Measurements from ENCODE around the gene SYT15B. TPM values are rescaled to one million over a fixed set of nuclear protein-coding genes. Genes with fewer than 3 reads are reported as not detected.
"Not testable (repeated sequence)": the region's sequence is repeated elsewhere in the genome, so short reads cannot be mapped to it uniquely, and the experiment has no call there.

Gene SYT15B
- total RNA-seq (2013) = 0.04 TPM
- polyA plus RNA-seq = not detected
- not detected in 2 replicates for polyA minus RNA-seq
- 0 to 2.4 (median 0.05) reads per million in 11 experiments for total RNA-seq

GRCh38 chr10:47763554-47764175 lies at the start of gene SYT15B:
TSS of gene SYT15B (minus strand) at chr10:47763592. CDS start at chr10:47762640, 952 bp downstream.
- H3K27me3 ChIP-seq (ENCODE audit: control insufficient read depth in 2 of 2, insufficient read depth in 2 of 2, low read length in 2 of 2); H2AFZ ChIP-seq (ENCODE audit: insufficient read depth, low read depth, low read length, poor library complexity, severe bottlenecking); H3K4me1 Mint-ChIP-seq; H3K9me3 Mint-ChIP-seq; intact Hi-C loops (cut with micrococcal nuclease); H3K4me2 ChIP-seq (replicated peaks; ENCODE audit: extremely low read depth, low read length, poor library complexity, severe bottlenecking); H4K20me1 ChIP-seq (ENCODE audit: insufficient read depth, low read length); H3K4me3 Mint-ChIP-seq; H3K9me3 ChIP-seq (replicated peaks in 1 of 2; ENCODE audit: control insufficient read depth in 1 of 2, insufficient read depth in 1 of 2, low read length in 2 of 2); H3K9ac ChIP-seq (ENCODE audit: insufficient read depth, low read length, poor library complexity, severe bottlenecking); H3K27ac ChIP-seq (ENCODE audit: low read depth in 1 of 2, low read length in 2 of 2); H3K27ac Mint-ChIP-seq; H3K36me3 ChIP-seq (replicated peaks in 1 of 2; ENCODE audit: control insufficient read depth in 1 of 2, insufficient read depth in 2 of 2, low read length in 2 of 2); DNase-seq; H3K4me3 ChIP-seq (replicated peaks in 1 of 3; ENCODE audit: low read depth in 2 of 3, low read length in 3 of 3); H3K36me3 Mint-ChIP-seq; H3K79me2 ChIP-seq (ENCODE audit: insufficient read depth, low read length); H3K4me1 ChIP-seq (ENCODE audit: control insufficient read depth in 1 of 2, insufficient read depth in 2 of 2, low read length in 2 of 2): not testable (repeated sequence)
- peaks cover 0 to 15% (median 6%) of the 10 kb centered on the region in 3 donors for H3K27me3 Mint-ChIP-seq (ENCODE audit: low read depth in 3 of 3)
- 100% methylated on average over 3 of the region's 33 CpGs for WGBS (ENCODE audit: insufficient coverage)

GRCh38 chr10:47779590-47779989 lies 16.2 kb upstream of the SYT15B start:
- H3K4me3 Mint-ChIP-seq; H3K27me3 Mint-ChIP-seq (ENCODE audit: low read depth in 3 of 3); H3K4me3 ChIP-seq (replicated peaks in 1 of 3; ENCODE audit: low read depth in 2 of 3, low read length in 3 of 3); H3K79me2 ChIP-seq (ENCODE audit: insufficient read depth, low read length); intact Hi-C loops (cut with micrococcal nuclease); H3K27me3 ChIP-seq (ENCODE audit: control insufficient read depth in 2 of 2, insufficient read depth in 2 of 2, low read length in 2 of 2); H2AFZ ChIP-seq (ENCODE audit: insufficient read depth, low read depth, low read length, poor library complexity, severe bottlenecking); H3K4me1 Mint-ChIP-seq; H3K9me3 ChIP-seq (replicated peaks in 1 of 2; ENCODE audit: control insufficient read depth in 1 of 2, insufficient read depth in 1 of 2, low read length in 2 of 2); H3K27ac Mint-ChIP-seq; H3K9ac ChIP-seq (ENCODE audit: insufficient read depth, low read length, poor library complexity, severe bottlenecking); H3K9me3 Mint-ChIP-seq; H3K36me3 ChIP-seq (replicated peaks in 1 of 2; ENCODE audit: control insufficient read depth in 1 of 2, insufficient read depth in 2 of 2, low read length in 2 of 2); H3K4me2 ChIP-seq (replicated peaks; ENCODE audit: extremely low read depth, low read length, poor library complexity, severe bottlenecking); DNase-seq; H3K36me3 Mint-ChIP-seq; H3K4me1 ChIP-seq (ENCODE audit: control insufficient read depth in 1 of 2, insufficient read depth in 2 of 2, low read length in 2 of 2); H4K20me1 ChIP-seq (ENCODE audit: insufficient read depth, low read length); H3K27ac ChIP-seq (ENCODE audit: low read depth in 1 of 2, low read length in 2 of 2): not testable (repeated sequence)
- no CpG with 5 or more reads among the region's 4 CpGs for WGBS (ENCODE audit: insufficient coverage)
